ENCODE measurements around the gene DUSP28. TPM values are rescaled to one million over a fixed set of nuclear protein-coding genes. Genes with fewer than 3 reads are reported as not detected.

Gene DUSP28
- total and polyA plus RNA-seq, 2 of the 8 experiments (the other 6 are each of a cell fraction or from before 2014, with no cell fraction given): 2.1 to 2.3 TPM

DNA sequence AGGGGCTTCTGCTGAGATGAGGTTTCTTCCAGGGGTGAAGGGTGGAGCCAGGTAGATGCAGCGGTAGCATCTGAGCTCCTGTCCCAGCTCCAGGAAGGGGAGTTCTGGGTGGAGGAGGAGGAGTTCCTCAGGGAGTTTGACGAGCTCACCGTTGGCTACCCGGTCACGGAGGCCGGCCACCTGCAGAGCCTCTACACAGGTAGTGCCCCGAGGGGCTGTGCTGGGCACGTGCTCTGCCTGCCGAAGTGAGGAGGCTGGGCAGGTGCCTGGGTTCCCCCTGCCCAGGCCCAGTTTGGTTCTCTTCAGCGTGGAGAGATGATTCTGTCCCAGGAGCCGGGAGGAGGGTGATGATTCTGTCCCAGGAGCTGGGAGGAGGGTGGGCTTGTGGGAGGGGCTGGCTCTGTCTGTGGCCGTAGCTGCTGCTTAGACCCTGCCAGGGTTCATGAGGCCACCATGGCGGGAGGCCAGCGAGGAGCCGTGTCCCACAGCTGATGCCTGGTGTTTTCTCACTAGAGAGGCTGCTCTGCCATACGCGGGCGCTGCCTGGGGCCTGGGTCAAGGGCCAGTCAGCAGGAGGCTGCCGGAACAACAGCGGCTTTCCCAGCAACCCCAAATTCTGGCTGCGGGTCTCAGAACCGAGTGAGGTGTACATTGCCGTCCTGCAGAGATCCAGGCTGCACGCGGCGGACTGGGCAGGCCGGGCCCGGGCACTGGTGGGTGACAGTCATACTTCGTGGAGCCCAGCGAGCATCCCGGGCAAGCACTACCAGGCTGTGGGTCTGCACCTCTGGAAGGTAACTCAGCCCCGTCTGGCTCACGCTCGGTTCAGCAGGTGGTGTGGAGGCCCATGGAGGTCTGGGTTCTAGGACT lies 34.6 kb downstream of the DUSP28 start:
- ChIA-PET POLR2A (ENCODE audit: partially characterized antibody) (interaction anchor here (1.0 to 2.1 kb wide), 2 partner anchors 9 to 120 kb away, joined by 3 to 13 read pairs; partner anchors contain the start of gene CAPN10), CTCF (ENCODE audit: partially characterized antibody) (interaction anchor here (0.5 to 3.5 kb wide), 5 partner anchors 7 to 33 kb away, joined by 3 to 17 read pairs (median 5); partner anchors contain the start of gene CAPN10)
- Histone ChIP-seq H3K27me3 (replicated peaks in 1 of 4; ENCODE audit: control insufficient read depth in 3 of 4, extremely low read depth in 1 of 4, insufficient read depth in 3 of 4, low read length in 3 of 4) (no peaks in the 10 kb centered on the region), H3K4me1 (replicated peaks in 1 of 4; ENCODE audit: control insufficient read depth in 3 of 4, insufficient read depth in 4 of 4, low read length in 3 of 4) (no peaks in the 10 kb centered on the region), H2BK5ac (ENCODE audit: low read depth, low read length) (no peak overlapping the region), H2AFZ (ENCODE audit: low read length) (no peak overlapping the region), H3K4ac (replicated peaks; ENCODE audit: insufficient read length, low read depth, low read length) (no peak overlapping the region), H3K79me2 (ENCODE audit: control insufficient read depth in 1 of 2, insufficient read depth in 2 of 2, low read length in 2 of 2) (peaks cover 0 to 7% of the 10 kb centered on the region in 2 experiments; a peak in 1 of 4 replicates), H3K4me3 (ENCODE audit: extremely low read depth in 1 of 4, insufficient read depth in 2 of 4, low read depth in 3 of 4, low read length in 4 of 4) (no peak overlapping the region), H3K36me3 (ENCODE audit: control insufficient read depth in 2 of 4, insufficient read depth in 4 of 4, low read length in 3 of 4) (peaks cover 0 to 12% (median 8%) of the 10 kb centered on the region in 4 experiments; a peak in 4 of 8 replicates), H3K56ac (replicated peaks; ENCODE audit: insufficient read length, low read depth, low read length) (no peak overlapping the region), H2BK20ac (ENCODE audit: low read length) (no peak overlapping the region), H3K18ac (ENCODE audit: extremely low read depth, low read length) (no peak overlapping the region), H3K4me2 (ENCODE audit: insufficient read depth in 1 of 2, low read depth in 2 of 2, low read length in 2 of 2) (no peak overlapping the region), H3K79me1 (ENCODE audit: low read depth, low read length) (peaks cover 4% of the 10 kb centered on the region), H3K23ac (ENCODE audit: insufficient read length) (no peak overlapping the region), H4K20me1 (replicated peaks in 1 of 2; ENCODE audit: control insufficient read depth in 1 of 2, insufficient read depth in 2 of 2, low read length in 2 of 2) (peaks cover 3 to 19% of the 10 kb centered on the region in 2 experiments), H3K9me3 (ENCODE audit: insufficient read depth in 2 of 2, low read depth in 1 of 2, low read length in 1 of 2) (no peaks in the 10 kb centered on the region), H3K9ac (replicated peaks in 1 of 4; ENCODE audit: extremely low read depth in 1 of 4, low read depth in 3 of 4, low read length in 3 of 4) (no peak overlapping the region), H2BK12ac (ENCODE audit: low read depth, low read length) (no peak overlapping the region), H4K8ac (ENCODE audit: extremely low read depth, insufficient read depth, low read length) (no peak overlapping the region), H4K5ac (ENCODE audit: insufficient read length, low read depth, low read length) (no peak overlapping the region), H2AK5ac (ENCODE audit: low read depth, low read length) (no peak overlapping the region), H3K14ac (ENCODE audit: insufficient read length) (no peak overlapping the region), H2BK15ac (ENCODE audit: low read length) (no peak overlapping the region), H4K91ac (replicated peaks; ENCODE audit: insufficient read length, low read length) (no peak overlapping the region), H3K27ac (ENCODE audit: low read depth, low read length) (no peak overlapping the region), H3K23me2 (ENCODE audit: low read depth, low read length) (no peaks in the 10 kb centered on the region), H2BK120ac (replicated peaks; ENCODE audit: low read depth, low read length) (no peak overlapping the region)
- DNase-seq (ENCODE audit: low read depth in 1 of 2, low spot score in 2 of 2) (no peak), FAIRE-seq (no peak)
- WGBS, 2 experiments (ENCODE audit: extremely low coverage in 1 of 2, insufficient coverage in 1 of 2, insufficient read length in 1 of 2, insufficient replicate concordance in 2 of 2, low coverage in 1 of 2, low lambda C conversion rate in 2 of 2, missing lambda C conversion rate in 1 of 2): 85% methylated on average over 25 of the region's 34 CpGs; no CpG with 5 or more reads in 1 of the 2 experiments
- TF ChIP-seq SP4 (IDR thresholded peaks at IDR 0.05; ENCODE audit: low read length): no peak

Data from H1 (cell line).